CD4-positive, alpha-beta T cell treated with Interleukin-15 for 1 hour (primary cell): Measurements from ENCODE around the gene SUPT7L.
"Not testable (repeated sequence)": the region's sequence is repeated elsewhere in the genome, so short reads cannot be mapped to it uniquely, and the experiment has no call there.

Experiments used
- DNase-seq: peaks from one replicate; pipeline ENCODE4 v3.0.0-alpha.2; 2020

Gene SUPT7L

GRCh38 chr2:27636766-27637165 is 26.6 kb downstream of the SUPT7L start:
- no peak for DNase-seq

- DNase-seq: no peak
These were observed 29.1 kb downstream of the SUPT7L start for GRCh38 chr2:27634291-27634690.

GRCh38 chr2:27630257-27630656 is 33.2 kb downstream of the SUPT7L start:
- DNase-seq: not testable (repeated sequence)

GRCh38 chr2:27628767-27629709 is 34.4 kb downstream of the SUPT7L start, which contains the start of the genes CCDC121 and GPN1:
Gene CCDC121 (minus strand): TSS chr2:27629012. CDS start chr2:27627799, 1,213 bp downstream.
Gene GPN1 (plus strand): TSS chr2:27629050. CDS start chr2:27629059, 9 bp downstream.
- peak; percentile 94 for DNase-seq

GRCh38 chr2:27627963-27628766 is 35.2 kb downstream of the SUPT7L start:
- no peak for DNase-seq

- not testable (repeated sequence) for DNase-seq
These were observed 36.5 kb downstream of the SUPT7L start for GRCh38 chr2:27626921-27627320.

GRCh38 chr2:27626323-27626722 is 37.1 kb downstream of the SUPT7L start:
- DNase-seq: not testable (repeated sequence)

GRCh38 chr2:27624943-27625342 is 38.5 kb downstream of the SUPT7L start:
- DNase-seq: no peak

GRCh38 chr2:27622921-27623384 is 40.5 kb downstream of the SUPT7L start:
- no peak for DNase-seq

- DNase-seq: no peak
These were observed 41.9 kb downstream of the SUPT7L start for GRCh38 chr2:27621524-27621923.

GRCh38 chr2:27615316-27615715 is 48.1 kb downstream of the SUPT7L start:
- no peak for DNase-seq

- no peak for DNase-seq
These were observed 49.4 kb downstream of the SUPT7L start for GRCh38 chr2:27613985-27614384.

- DNase-seq: no peak
These were observed 56.8 kb downstream of the SUPT7L start for GRCh38 chr2:27606611-27607010.
